ENCODE data around the gene MORN2. TPM values are rescaled to one million over a fixed set of nuclear protein-coding genes. Genes with fewer than 3 reads are reported as not detected.

MORN2 gene
- total and polyA plus RNA-seq, 3 experiments from 2014 or later = 4.6 to 17.9 (median 12.5) TPM

DNA sequence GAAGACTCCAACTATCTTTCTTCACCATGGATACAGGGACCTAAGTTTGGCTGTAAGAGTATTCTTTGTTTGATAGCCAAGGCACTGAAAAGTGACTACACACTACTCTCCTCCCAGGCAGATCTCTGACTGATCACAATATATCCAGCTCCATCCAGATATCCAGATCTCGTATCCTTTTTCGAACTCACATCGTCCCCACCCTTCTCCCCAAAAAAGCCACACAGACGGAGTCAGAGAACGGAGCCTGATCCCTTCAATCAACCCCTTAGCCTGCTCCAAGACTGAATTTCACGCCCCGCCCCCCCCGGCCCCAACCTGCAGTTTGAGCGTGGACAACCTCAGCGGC is 575 bp upstream of the MORN2 start:
- H3K27ac Mint-ChIP-seq = peak overlapping the region; percentile 91 to 100 (median 98)
- peak overlapping the region; percentile 85 to 99 (median 96) for H3K4me3 Mint-ChIP-seq
- H3K9me3 ChIP-seq (ENCODE audit: low read length) = no peaks in the 10 kb centered on the region
- H3K27me3 Mint-ChIP-seq = no peaks in the 10 kb centered on the region
- H3K4me3 ChIP-seq (ENCODE audit: low read length) = peak overlapping the region; percentile 99
- DNase-seq = no peak
- POLR2A ChIA-PET = no interaction called here
- CTCF ChIA-PET = no interaction called here
- H3K4me1 Mint-ChIP-seq = peaks cover 34 to 38% (median 34%) of the 10 kb centered on the region in 3 donors
- H3K27me3 ChIP-seq (ENCODE audit: insufficient read depth, low read length, poor library complexity, severe bottlenecking) = no peaks in the 10 kb centered on the region
- peak overlapping the region; percentile 89 for H3K27ac ChIP-seq (ENCODE audit: low read depth, low read length)
- no peaks in the 10 kb centered on the region for H3K36me3 ChIP-seq (ENCODE audit: insufficient read depth, low read length)
- peaks cover 16% of the 10 kb centered on the region for H3K4me1 ChIP-seq (ENCODE audit: insufficient read depth, low read length)
- H3K9me3 Mint-ChIP-seq = peaks cover 2 to 12% (median 4%) of the 10 kb centered on the region in 5 donors
- peaks cover 11 to 17% (median 15%) of the 10 kb centered on the region in 3 donors for H3K36me3 Mint-ChIP-seq

DNA sequence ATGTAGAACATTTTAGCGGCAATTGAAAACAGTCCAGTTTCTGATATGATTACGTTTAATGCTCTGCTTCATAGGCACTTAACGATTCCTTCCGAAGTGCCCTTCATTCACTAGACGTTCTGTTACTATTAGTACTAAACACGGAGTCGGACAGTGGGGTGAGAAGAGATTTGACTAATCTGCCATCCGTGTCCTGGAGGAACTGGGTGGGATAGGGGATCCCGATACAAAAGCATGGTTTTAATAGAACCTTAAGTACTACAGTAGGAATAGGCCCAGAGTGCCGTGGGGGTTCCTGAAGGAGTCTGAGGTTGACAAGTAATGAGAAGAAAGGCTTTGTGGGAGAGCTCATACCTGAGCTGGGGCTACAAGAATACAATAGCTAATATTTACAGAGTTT is 631 bp downstream of the MORN2 start:
- H3K27me3 ChIP-seq (ENCODE audit: insufficient read depth, low read length, poor library complexity, severe bottlenecking) = no peaks in the 10 kb centered on the region
- CTCF ChIA-PET = interaction anchor here (1.4 kb wide), 1 partner anchor 35 kb away, joined by 5 read pairs; no protein-coding TSS in a partner anchor

DNA sequence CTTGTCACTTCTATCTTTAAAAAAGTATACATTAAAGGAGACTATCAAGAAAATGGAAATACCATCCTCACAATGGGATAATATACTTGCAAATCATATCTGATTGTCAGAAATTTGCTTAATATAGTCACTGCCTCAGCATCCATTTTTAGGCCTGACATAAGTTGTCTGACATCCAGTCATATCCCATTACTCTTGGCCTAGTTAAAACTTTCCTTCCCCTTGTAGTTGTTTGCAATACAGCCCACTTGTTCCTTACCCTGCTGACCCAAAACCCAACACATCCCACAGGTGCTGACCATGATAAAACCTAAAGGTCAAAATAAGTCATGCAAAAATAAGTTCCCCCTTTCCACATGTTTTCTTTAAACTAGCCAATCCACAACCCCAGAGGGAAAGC is 10.3 kb downstream of the MORN2 start:
- CTCF ChIA-PET = no interaction called here
- H3K9me3 Mint-ChIP-seq = no peaks in the 10 kb centered on the region
- no peaks in the 10 kb centered on the region for H3K36me3 ChIP-seq (ENCODE audit: insufficient read depth, low read length)
- no peak overlapping the region for H3K4me3 Mint-ChIP-seq
- no peaks in the 10 kb centered on the region for H3K9me3 ChIP-seq (ENCODE audit: low read length)
- H3K27ac ChIP-seq (ENCODE audit: low read depth, low read length) = no peak overlapping the region
- H3K4me3 ChIP-seq (ENCODE audit: low read length) = no peak overlapping the region
- no peaks in the 10 kb centered on the region for H3K4me1 ChIP-seq (ENCODE audit: insufficient read depth, low read length)
- DNase-seq = no peak
- H3K36me3 Mint-ChIP-seq = peaks cover 0 to 2% (median 0%) of the 10 kb centered on the region in 3 donors
- no peaks in the 10 kb centered on the region for H3K27me3 ChIP-seq (ENCODE audit: insufficient read depth, low read length, poor library complexity, severe bottlenecking)
- H3K4me1 Mint-ChIP-seq = no peaks in the 10 kb centered on the region
- POLR2A ChIA-PET = no interaction called here
- H3K27me3 Mint-ChIP-seq = peaks cover 0 to 2% of the 10 kb centered on the region in 2 donors
- H3K27ac Mint-ChIP-seq = no peak overlapping the region

More for the DNA sequence above, 631 bp downstream of the MORN2 start:
- peak overlapping the region; percentile 89 for H3K27ac ChIP-seq (ENCODE audit: low read depth, low read length)
- no peaks in the 10 kb centered on the region for H3K9me3 ChIP-seq (ENCODE audit: low read length)
- POLR2A ChIA-PET = interaction anchor here (0.9 kb wide), 1 partner anchor 126 kb away, joined by 4 read pairs; the partner anchor contains the start of gene SRSF7
- no peak for DNase-seq
- no peaks in the 10 kb centered on the region for H3K36me3 ChIP-seq (ENCODE audit: insufficient read depth, low read length)
- Mint-ChIP-seq H3K9me3 (peaks cover 0 to 6% (median 2%) of the 10 kb centered on the region in 5 donors), H3K27ac (peak overlapping the region; percentile 91 to 100 (median 98)), H3K27me3 (no peaks in the 10 kb centered on the region), H3K4me3 (peak overlapping the region; percentile 85 to 99 (median 96)), H3K36me3 (peaks cover 10 to 14% (median 11%) of the 10 kb centered on the region in 3 donors), H3K4me1 (peaks cover 33 to 38% (median 34%) of the 10 kb centered on the region in 3 donors)
- H3K4me3 ChIP-seq (ENCODE audit: low read length) = peak overlapping the region; percentile 99
- H3K4me1 ChIP-seq (ENCODE audit: insufficient read depth, low read length) = peaks cover 16% of the 10 kb centered on the region

DNA sequence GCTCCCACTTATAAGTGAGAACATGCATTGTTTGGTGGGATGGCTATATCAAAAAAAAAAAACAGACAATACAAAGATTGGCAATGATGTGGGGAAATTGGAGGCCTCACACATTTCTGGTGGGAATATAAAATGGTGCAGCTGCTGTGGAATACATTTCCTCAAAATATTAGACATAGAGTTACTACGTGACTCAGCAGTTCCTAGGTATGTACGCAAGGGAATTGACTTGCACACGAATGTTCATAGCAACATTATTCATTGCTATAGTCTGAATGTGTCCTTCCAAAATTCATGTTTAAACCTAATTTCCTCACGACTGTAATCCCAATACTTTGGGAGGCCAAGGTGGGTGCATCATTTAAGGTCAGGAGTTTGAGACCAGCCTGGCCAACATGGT is 11.6 kb downstream of the MORN2 start:
- Histone ChIP-seq H3K36me3 (ENCODE audit: insufficient read depth, low read length) (no peaks in the 10 kb centered on the region), H3K27me3 (ENCODE audit: insufficient read depth, low read length, poor library complexity, severe bottlenecking) (no peaks in the 10 kb centered on the region), H3K27ac (ENCODE audit: low read depth, low read length) (no peak overlapping the region), H3K4me3 (ENCODE audit: low read length) (no peak overlapping the region), H3K4me1 (ENCODE audit: insufficient read depth, low read length) (no peaks in the 10 kb centered on the region), H3K9me3 (ENCODE audit: low read length) (no peaks in the 10 kb centered on the region)
- ChIA-PET CTCF (no interaction called here), POLR2A (no interaction called here)
- no peak for DNase-seq
- no peaks in the 10 kb centered on the region for H3K4me1 Mint-ChIP-seq
- no peaks in the 10 kb centered on the region for H3K36me3 Mint-ChIP-seq
- no peaks in the 10 kb centered on the region for H3K9me3 Mint-ChIP-seq
- H3K27me3 Mint-ChIP-seq = peaks cover 0 to 2% of the 10 kb centered on the region in 2 donors
- no peak overlapping the region for H3K27ac Mint-ChIP-seq
- H3K4me3 Mint-ChIP-seq = no peak overlapping the region

DNA sequence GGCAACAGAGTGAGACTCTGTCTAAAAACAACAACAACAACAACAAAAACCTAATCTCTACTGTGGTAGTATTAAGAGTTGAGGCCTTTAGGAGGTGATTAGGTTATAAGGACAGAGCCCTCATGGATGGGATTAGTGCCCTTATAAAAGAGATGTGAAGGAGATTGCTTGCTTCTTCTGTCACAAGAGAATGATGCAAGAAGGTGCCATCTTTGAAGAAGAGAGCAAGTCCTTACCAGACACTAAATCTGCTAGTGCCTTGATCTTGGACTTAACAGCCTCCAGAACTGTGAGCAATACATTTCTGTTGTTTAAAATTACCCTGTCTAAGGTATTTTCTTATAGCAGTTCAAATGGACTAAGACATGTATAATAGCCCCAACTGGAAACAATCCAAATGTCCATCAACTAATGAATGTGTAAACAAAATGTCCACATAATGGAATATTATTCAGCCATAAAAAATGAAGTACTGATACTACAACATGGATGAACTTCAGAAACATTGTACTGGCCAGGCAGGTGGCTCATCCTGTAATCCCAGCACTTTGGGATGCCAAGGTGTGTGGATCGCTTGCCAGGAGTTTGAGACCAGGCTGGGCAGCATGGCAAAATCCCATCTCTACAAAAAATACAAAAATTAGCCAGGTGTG is 12.3 kb downstream of the MORN2 start:
- Histone ChIP-seq H3K4me1 (ENCODE audit: insufficient read depth, low read length) (no peaks in the 10 kb centered on the region), H3K4me3 (ENCODE audit: low read length) (no peak overlapping the region), H3K27ac (ENCODE audit: low read depth, low read length) (no peak overlapping the region), H3K36me3 (ENCODE audit: insufficient read depth, low read length) (no peaks in the 10 kb centered on the region), H3K27me3 (ENCODE audit: insufficient read depth, low read length, poor library complexity, severe bottlenecking) (no peaks in the 10 kb centered on the region), H3K9me3 (ENCODE audit: low read length) (no peaks in the 10 kb centered on the region)
- Mint-ChIP-seq H3K4me1 (no peaks in the 10 kb centered on the region), H3K27me3 (peaks cover 0 to 2% of the 10 kb centered on the region in 2 donors), H3K9me3 (no peaks in the 10 kb centered on the region), H3K27ac (no peak overlapping the region), H3K36me3 (no peaks in the 10 kb centered on the region), H3K4me3 (no peak overlapping the region)
- DNase-seq = no peak
- ChIA-PET CTCF (no interaction called here), POLR2A (no interaction called here)

DNA sequence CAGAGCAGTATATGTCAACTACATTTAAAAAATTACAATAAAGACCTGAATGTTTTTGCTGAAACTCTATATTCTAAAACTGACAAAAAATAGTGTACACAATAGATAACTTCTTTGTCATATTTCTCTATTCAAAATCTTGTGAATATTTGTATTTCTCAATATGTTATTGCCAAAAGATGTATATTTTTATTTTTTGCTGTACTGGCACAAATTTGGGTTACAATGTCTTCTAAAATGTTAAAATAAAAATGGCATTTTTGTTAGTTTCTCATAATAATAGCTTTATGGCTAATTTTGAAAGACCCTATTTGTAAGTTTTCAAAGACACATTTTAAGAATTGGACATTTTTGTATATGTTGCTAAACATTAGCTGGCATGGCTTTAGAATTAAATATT is 13.3 kb downstream of the MORN2 start:
- no peaks in the 10 kb centered on the region for H3K4me1 Mint-ChIP-seq
- CTCF ChIA-PET = no interaction called here

DNA sequence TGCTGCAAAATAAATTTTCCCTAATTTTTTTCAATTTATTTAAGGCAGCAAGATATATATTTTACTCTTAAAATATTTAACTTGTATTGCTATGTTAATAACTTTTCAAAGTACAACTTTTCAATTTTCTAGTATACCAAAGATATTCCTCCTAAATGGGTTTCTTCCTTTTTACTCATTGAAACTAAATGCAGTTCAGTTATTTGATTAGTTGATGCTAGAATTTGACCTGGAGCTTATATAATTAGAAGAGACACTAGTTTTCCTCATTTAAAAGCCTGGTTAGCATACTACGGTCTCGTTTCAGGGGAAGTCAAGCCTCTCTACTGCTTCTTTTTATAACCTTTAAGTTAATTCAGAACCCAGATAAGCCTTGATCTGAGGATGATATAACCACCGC is 13.8 kb downstream of the MORN2 start, which contains the start of gene ARHGEF33:
ARHGEF33 (plus strand) TSS at position 301 of the 400 bp plus-strand sequence. CDS start 29,573 bp downstream, outside the sequence.
- Histone ChIP-seq H3K27me3 (ENCODE audit: insufficient read depth, low read length, poor library complexity, severe bottlenecking) (no peaks in the 10 kb centered on the region), H3K27ac (ENCODE audit: low read depth, low read length) (no peak within 1 kb of the TSS), H3K4me3 (ENCODE audit: low read length) (no peak within 1 kb of the TSS), H3K9me3 (ENCODE audit: low read length) (no peaks in the 10 kb centered on the region), H3K36me3 (ENCODE audit: insufficient read depth, low read length) (no peaks in the 10 kb centered on the region), H3K4me1 (ENCODE audit: insufficient read depth, low read length) (no peaks in the 10 kb centered on the region)
- no peaks in the 10 kb centered on the region for H3K4me1 Mint-ChIP-seq
- no peaks in the 10 kb centered on the region for H3K36me3 Mint-ChIP-seq
- H3K27me3 Mint-ChIP-seq = peaks cover 0 to 2% of the 10 kb centered on the region in 2 donors
- ChIA-PET POLR2A (no interaction called here), CTCF (no interaction called here)
- H3K27ac Mint-ChIP-seq = no peak within 1 kb of the TSS
- no peaks in the 10 kb centered on the region for H3K9me3 Mint-ChIP-seq
- H3K4me3 Mint-ChIP-seq = no peak within 1 kb of the TSS
- no peak for DNase-seq

More for the DNA sequence above, 13.3 kb downstream of the MORN2 start:
- H3K27me3 Mint-ChIP-seq = peaks cover 0 to 2% of the 10 kb centered on the region in 2 donors
- H3K4me3 Mint-ChIP-seq = no peak overlapping the region
- H3K36me3 Mint-ChIP-seq = no peaks in the 10 kb centered on the region
- H3K9me3 Mint-ChIP-seq = no peaks in the 10 kb centered on the region
- Histone ChIP-seq H3K27me3 (ENCODE audit: insufficient read depth, low read length, poor library complexity, severe bottlenecking) (no peaks in the 10 kb centered on the region), H3K4me1 (ENCODE audit: insufficient read depth, low read length) (no peaks in the 10 kb centered on the region), H3K27ac (ENCODE audit: low read depth, low read length) (no peak overlapping the region), H3K36me3 (ENCODE audit: insufficient read depth, low read length) (no peaks in the 10 kb centered on the region), H3K9me3 (ENCODE audit: low read length) (no peaks in the 10 kb centered on the region), H3K4me3 (ENCODE audit: low read length) (no peak overlapping the region)
- POLR2A ChIA-PET = no interaction called here
- DNase-seq = no peak
- H3K27ac Mint-ChIP-seq = no peak overlapping the region

DNA sequence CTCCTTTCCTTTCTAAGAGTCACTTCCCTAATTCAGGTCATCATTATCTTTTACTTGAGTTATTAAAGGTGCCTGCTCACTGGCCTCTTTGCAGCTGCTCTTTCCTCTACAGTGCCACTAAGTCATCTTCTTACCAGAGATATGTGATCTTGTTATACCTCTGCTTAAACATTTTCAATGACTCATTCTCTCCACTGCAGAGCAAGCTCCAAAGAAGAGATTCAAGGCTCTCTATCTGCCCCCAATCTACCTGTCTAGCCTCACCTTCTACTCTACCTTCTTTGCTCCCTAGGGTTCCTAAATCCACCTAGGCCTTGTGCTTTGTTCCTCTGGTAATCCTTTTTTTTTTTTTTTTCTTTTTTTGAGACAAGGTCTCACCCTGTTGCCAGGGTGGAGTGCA is 17.0 kb downstream of the MORN2 start:
- no peaks in the 10 kb centered on the region for H3K27me3 ChIP-seq (ENCODE audit: insufficient read depth, low read length, poor library complexity, severe bottlenecking)
- DNase-seq = no peak
- Mint-ChIP-seq H3K27me3 (peaks cover 2 to 5% of the 10 kb centered on the region in 2 donors), H3K4me3 (no peak overlapping the region), H3K27ac (no peak overlapping the region), H3K4me1 (no peaks in the 10 kb centered on the region), H3K36me3 (no peaks in the 10 kb centered on the region), H3K9me3 (no peaks in the 10 kb centered on the region)
- H3K27ac ChIP-seq (ENCODE audit: low read depth, low read length) = no peak overlapping the region
- CTCF ChIA-PET = interaction anchor here (0.7 kb wide), 1 partner anchor 11 kb away, joined by 3 read pairs; no protein-coding TSS in a partner anchor
- no peaks in the 10 kb centered on the region for H3K36me3 ChIP-seq (ENCODE audit: insufficient read depth, low read length)
- H3K4me1 ChIP-seq (ENCODE audit: insufficient read depth, low read length) = no peaks in the 10 kb centered on the region
- POLR2A ChIA-PET = no interaction called here
- H3K9me3 ChIP-seq (ENCODE audit: low read length) = no peaks in the 10 kb centered on the region
- H3K4me3 ChIP-seq (ENCODE audit: low read length) = no peak overlapping the region
